Endothelial cell of umbilical vein (primary cell): ENCODE results near the gene SPATS2L. TPM values are rescaled to one million over a fixed set of nuclear protein-coding genes. Genes with fewer than 3 reads are reported as not detected.

Experiments
- BruUV-seq: library from RNA; stranded (reverse); fragments of 400-500 nt; replicated peaks from 2 replicates; lab custom pipeline; 2021; lab: Mats Ljungman, UMichigan
- CTCF ChIA-PET: fragments of 300-600, 350-600 bp; sonication (Branson Sonifier 250); formaldehyde crosslinking; loops from one replicate; lab custom pipeline; 2021; ENCODE audit warnings: antibody characterized with exemption, inconsistent platforms; lab: Charles Lee
- POLR2A ChIA-PET: fragments of 300-600, 350-600 bp; sonication (Branson Sonifier 250); formaldehyde crosslinking; loops from one replicate; lab custom pipeline; 2021; ENCODE audit warnings: antibody characterized with exemption, inconsistent platforms; lab: Charles Lee
- DNase-seq: peaks from one replicate; pipeline ENCODE4 v3.0.0-alpha.2; 2011; ENCODE audit warnings: low read depth, low spot score
- FAIRE-seq: peaks from 2 replicates; lab custom pipeline; 2011; peaks lifted over from hg19 to GRCh38; lab: Jason Lieb, UNC
- H2AFZ ChIP-seq: 2 replicates; pipeline ENCODE4 v1.6.0; 2012; ENCODE audit warnings: low read depth, low read length, control low read depth, inconsistent platforms
- H3K27ac ChIP-seq: 2 replicates; pipeline ENCODE4 v1.5.1; 2011; ENCODE audit warnings: low read depth, mild to moderate bottlenecking, control low read depth, low read length, moderate library complexity; ENCODE audit not compliant: insufficient read depth
- H3K27me3 ChIP-seq, 2 experiments: 2 replicates each; pipeline versions ENCODE4 v1.6.0 to v1.6.1; 2011; ENCODE audit warnings: low read length in 2 of 2, mixed read lengths in 1 of 2; ENCODE audit not compliant: control insufficient read depth in 2 of 2, insufficient read depth in 2 of 2
- H3K36me3 ChIP-seq, 2 experiments: 2 replicates in 1 of 2; 3 replicates in 1 of 2; pipeline ENCODE4 v1.5.1; 2011; ENCODE audit warnings: low read length in 2 of 2, mild to moderate bottlenecking in 1 of 2, moderate library complexity in 1 of 2; ENCODE audit not compliant: control insufficient read depth in 2 of 2, insufficient read depth in 2 of 2; ENCODE audit errors: extremely low read depth in 1 of 2
- H3K4me1 ChIP-seq: 3 replicates; pipeline ENCODE4 v1.5.1; 2011; ENCODE audit warnings: mild to moderate bottlenecking, low read length; ENCODE audit not compliant: control insufficient read depth, insufficient read depth; ENCODE audit errors: extremely low read depth
- H3K4me2 ChIP-seq: 2 replicates; pipeline ENCODE4 v1.6.1; 2011; ENCODE audit warnings: low read length, control low read depth, mixed read lengths; ENCODE audit not compliant: insufficient read depth
- H3K4me3 ChIP-seq, 3 experiments: fragments of 200-600 bp in 1 of 3; sonication (generic), shearing (Covaris generic) in 1 of 3; replicated peaks in 1 of 3; 2 replicates each; pipeline ENCODE4 v1.5.1; 2011 to 2016; ENCODE audit warnings: control low read depth in 3 of 3, low read length in 3 of 3, mild to moderate bottlenecking in 2 of 3, inconsistent platforms in 1 of 3, low read depth in 1 of 3, moderate library complexity in 1 of 3; ENCODE audit not compliant: insufficient read depth in 1 of 3
- H3K79me2 ChIP-seq: 2 replicates; pipeline ENCODE4 v1.6.0; 2012; ENCODE audit warnings: low read length, inconsistent platforms; ENCODE audit not compliant: control insufficient read depth, insufficient read depth
- H3K9ac ChIP-seq: replicated peaks from 2 replicates; pipeline ENCODE3; 2011; ENCODE audit warnings: low read length, control low read depth; ENCODE audit not compliant: insufficient read depth; ENCODE audit errors: extremely low read depth
- H3K9me1 ChIP-seq: replicated peaks from 3 replicates; pipeline ENCODE4 v1.6.0; 2011; ENCODE audit warnings: mild to moderate bottlenecking, low read length; ENCODE audit not compliant: control insufficient read depth, insufficient read depth; ENCODE audit errors: extremely low read depth
- H3K9me3 ChIP-seq: replicated peaks from 2 replicates; pipeline ENCODE4 v1.5.1; 2012; ENCODE audit warnings: low read length, inconsistent platforms; ENCODE audit not compliant: control insufficient read depth, insufficient read depth
- H4K20me1 ChIP-seq: replicated peaks from 2 replicates; pipeline ENCODE3; 2011; ENCODE audit warnings: mild to moderate bottlenecking, low read length; ENCODE audit not compliant: control insufficient read depth, insufficient read depth; ENCODE audit errors: extremely low read depth
- EZH2 ChIP-seq: IDR thresholded peaks from 2 replicates; pipeline ENCODE4 v1.6.1; 2012; ENCODE audit warnings: borderline replicate concordance, low read depth, mild to moderate bottlenecking, moderate library complexity, low read length, inconsistent platforms; ENCODE audit not compliant: severe bottlenecking
- FOS ChIP-seq: IDR thresholded peaks from 2 replicates; pipeline ENCODE4 v1.6.1; 2011; ENCODE audit warnings: mild to moderate bottlenecking, low read length, moderate library complexity, borderline replicate concordance; ENCODE audit not compliant: insufficient read depth
- GATA2 ChIP-seq: IDR thresholded peaks from 2 replicates; pipeline ENCODE4 v1.7.0; 2011; ENCODE audit warnings: low read depth, mild to moderate bottlenecking, moderate library complexity, mixed read lengths, low read length; ENCODE audit not compliant: insufficient read length, insufficient read depth
- JUN ChIP-seq: IDR thresholded peaks from 2 replicates; pipeline ENCODE4 v1.6.1; 2011; ENCODE audit warnings: borderline replicate concordance, low read depth; ENCODE audit not compliant: insufficient read length, insufficient read depth
- MYC ChIP-seq: IDR thresholded peaks from one replicate; pipeline ENCODE4 v1.6.1; 2011; ENCODE audit warnings: mild to moderate bottlenecking, low read depth, low read length
- POLR2A ChIP-seq: IDR thresholded peaks from 2 replicates; pipeline ENCODE4 v1.6.1; 2012; ENCODE audit warnings: low read depth, mild to moderate bottlenecking, control low read depth, low read length
- POLR2AphosphoS5 ChIP-seq: IDR thresholded peaks from 2 replicates; pipeline ENCODE4 v1.6.1; 2012; ENCODE audit warnings: low read depth, mild to moderate bottlenecking, control low read depth, low read length, moderate library complexity; ENCODE audit not compliant: insufficient read depth
- dilution Hi-C: fragments of 300-500 bp; cut with MboI; formaldehyde crosslinking; loops from one replicate; pipeline ENCODE4 v1.15.0; 2019; ENCODE audit warnings: low sequenced_read_pairs; ENCODE audit not compliant: extremely low pct_ligation_motif_present
- intact Hi-C: fragments of 100-400 bp; cut with micrococcal nuclease; formaldehyde crosslinking; loops from one replicate; pipeline ENCODE4 v1.10.0; 2022
- polyA plus RNA-seq, 4 experiments: library from polyadenylated mRNA; depleted of rRNA in 3 of 4; stranded (reverse) in 3 of 4; unstranded in 1 of 4; fragments of >200 nt; gene quantifications; 2 replicates each; pipeline versions ENCODE4 v1.2.1 to v1.2.3, GENCODE V29; 2011 to 2012; ENCODE audit warnings: missing spikeins in 1 of 4
- total RNA-seq: library from RNA; stranded (reverse); gene quantifications from 2 replicates; pipeline ENCODE4 v1.2.3, GENCODE V29; 2021
- TF ChIP-seq, protein P1 (sequence below): IDR thresholded peaks from 2 replicates; pipeline ENCODE4 v1.6.1; 2011; ENCODE audit not compliant: insufficient read depth, insufficient read length
- TF ChIP-seq, protein P2 (sequence below), 2 donors: IDR thresholded peaks; 1 replicate in 1 of 2; 2 replicates in 1 of 2; pipeline ENCODE4 v1.5.1; 2011; ENCODE audit warnings: low read length in 2 of 2, mild to moderate bottlenecking in 2 of 2, moderate library complexity in 2 of 2, control low read depth in 1 of 2, inconsistent platforms in 1 of 2, low read depth in 1 of 2; ENCODE audit not compliant: insufficient read depth in 1 of 2; ENCODE audit errors: extremely low read depth in 1 of 2

The SPATS2L gene
- total and polyA plus RNA-seq, 2 donors (not counting 3 experiments of a cell fraction or from before 2014, with no cell fraction given), result 29.1 to 72.9 TPM

GRCh38 chr2:200363279-200363678 lies 56.8 kb downstream of the SPATS2L start:
- Histone ChIP-seq H3K4me1 (peaks cover 13% of the 10 kb centered on the region), H3K4me3 (no peak overlapping the region), H3K9me1 (no peaks in the 10 kb centered on the region), H3K27ac (no peak overlapping the region), H3K9me3 (no peaks in the 10 kb centered on the region), H3K36me3 (no peaks in the 10 kb centered on the region), H3K79me2 (peaks cover 17% of the 10 kb centered on the region), H3K27me3 (no peaks in the 10 kb centered on the region), H3K4me2 (no peak overlapping the region), H3K9ac (no peak overlapping the region), H4K20me1 (no peaks in the 10 kb centered on the region), H2AFZ (no peak overlapping the region)
- ChIA-PET POLR2A (no interaction called here), CTCF (interaction anchor here (1.5 kb wide), 3 partner anchors 12 to 86 kb away, joined by 3 to 6 read pairs (median 5); no protein-coding TSS in a partner anchor)
- DNase-seq, result no peak
- no peak for FAIRE-seq
- dilution Hi-C loops (no loop called here), intact Hi-C loops (no loop called here)
- TF ChIP-seq JUN (no peak), POLR2A (no peak), FOS (no peak), MYC (no peak)
- TF ChIP-seq, protein P1, sequence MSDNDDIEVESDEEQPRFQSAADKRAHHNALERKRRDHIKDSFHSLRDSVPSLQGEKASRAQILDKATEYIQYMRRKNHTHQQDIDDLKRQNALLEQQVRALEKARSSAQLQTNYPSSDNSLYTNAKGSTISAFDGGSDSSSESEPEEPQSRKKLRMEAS, result no peak
- BruUV-seq, result no TSS peak

DNA sequence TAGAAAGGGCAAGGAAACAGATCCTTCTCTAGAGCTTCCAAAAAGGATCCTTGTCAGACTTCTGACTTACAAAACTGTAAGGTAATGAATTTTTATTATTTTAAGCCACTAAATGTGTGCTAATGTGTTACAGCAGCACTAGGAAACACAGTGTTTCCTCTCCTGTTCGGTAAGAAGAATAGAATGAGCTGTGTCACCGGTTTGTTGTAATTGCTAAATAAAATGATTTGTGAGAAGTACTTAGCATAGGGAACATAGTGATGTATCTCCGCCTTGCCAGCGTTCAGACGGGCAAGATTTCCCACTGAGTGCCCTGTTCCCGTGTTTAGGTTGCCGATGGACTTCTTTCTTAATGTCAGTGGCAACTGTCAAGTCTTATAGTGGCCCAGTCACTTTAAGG lies 57.6 kb downstream of the SPATS2L start:
- POLR2A ChIA-PET, result no interaction called here
- intact Hi-C loops (no loop called here), dilution Hi-C loops (no loop called here)
- Histone ChIP-seq H3K4me3 (no peak overlapping the region), H4K20me1 (no peaks in the 10 kb centered on the region), H3K36me3 (no peaks in the 10 kb centered on the region), H3K27me3 (no peaks in the 10 kb centered on the region), H3K9ac (no peak overlapping the region), H2AFZ (no peak overlapping the region), H3K4me1 (peaks cover 13% of the 10 kb centered on the region), H3K9me1 (no peaks in the 10 kb centered on the region), H3K27ac (no peak overlapping the region), H3K79me2 (peaks cover 17% of the 10 kb centered on the region), H3K9me3 (no peaks in the 10 kb centered on the region), H3K4me2 (no peak overlapping the region)
- no TSS peak for BruUV-seq
- CTCF ChIA-PET, result interaction anchor here (1.5 kb wide), 3 partner anchors 11 to 86 kb away, joined by 3 to 6 read pairs (median 5); no protein-coding TSS in a partner anchor
- DNase-seq (peak; percentile 26), FAIRE-seq (peak; percentile 35)
- no peak for TF ChIP-seq GATA2
- TF ChIP-seq, protein P2, sequence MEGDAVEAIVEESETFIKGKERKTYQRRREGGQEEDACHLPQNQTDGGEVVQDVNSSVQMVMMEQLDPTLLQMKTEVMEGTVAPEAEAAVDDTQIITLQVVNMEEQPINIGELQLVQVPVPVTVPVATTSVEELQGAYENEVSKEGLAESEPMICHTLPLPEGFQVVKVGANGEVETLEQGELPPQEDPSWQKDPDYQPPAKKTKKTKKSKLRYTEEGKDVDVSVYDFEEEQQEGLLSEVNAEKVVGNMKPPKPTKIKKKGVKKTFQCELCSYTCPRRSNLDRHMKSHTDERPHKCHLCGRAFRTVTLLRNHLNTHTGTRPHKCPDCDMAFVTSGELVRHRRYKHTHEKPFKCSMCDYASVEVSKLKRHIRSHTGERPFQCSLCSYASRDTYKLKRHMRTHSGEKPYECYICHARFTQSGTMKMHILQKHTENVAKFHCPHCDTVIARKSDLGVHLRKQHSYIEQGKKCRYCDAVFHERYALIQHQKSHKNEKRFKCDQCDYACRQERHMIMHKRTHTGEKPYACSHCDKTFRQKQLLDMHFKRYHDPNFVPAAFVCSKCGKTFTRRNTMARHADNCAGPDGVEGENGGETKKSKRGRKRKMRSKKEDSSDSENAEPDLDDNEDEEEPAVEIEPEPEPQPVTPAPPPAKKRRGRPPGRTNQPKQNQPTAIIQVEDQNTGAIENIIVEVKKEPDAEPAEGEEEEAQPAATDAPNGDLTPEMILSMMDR (IDR thresholded peaks at IDR 0.05; ENCODE audit: extremely low read depth in 1 of 2, insufficient read depth in 1 of 2, low read depth in 1 of 2, low read length in 2 of 2), result no peak
- TF ChIP-seq, protein P1, result no peak
- no peak for TF ChIP-seq EZH2
- no peak for TF ChIP-seq MYC
- no peak for TF ChIP-seq POLR2A
- TF ChIP-seq POLR2AphosphoS5, result no peak
- TF ChIP-seq FOS, result no peak
- TF ChIP-seq JUN, result no peak
